22Rv1 (cell line): ENCODE data around the gene LAMA2.

Experiments
- CTCF ChIP-seq: fragments of 450-650 bp; IDR thresholded peaks from 2 replicates; pipeline ENCODE4 v1.5.1; 2017; ENCODE audit warnings: mild to moderate bottlenecking
- ZFX ChIP-seq: fragments of 450-650 bp; IDR thresholded peaks from 2 replicates; pipeline ENCODE4 v1.6.1; 2017; ENCODE audit warnings: antibody characterized with exemption, borderline replicate concordance

- TF ChIP-seq CTCF: no peak
- no peak for TF ChIP-seq ZFX
Measured at GRCh38 chr6:129130106-129130505, 247.2 kb downstream of the LAMA2 start.
